Measurements from ENCODE around the gene COL11A2.

GRCh38 chr6:33202799-33203198 lies 10.5 kb upstream of the COL11A2 start:
- TF ChIP-seq ARID4B (CRISPR knock-in tag; IDR thresholded peaks at IDR 0.05; ENCODE audit: borderline replicate concordance) (no peak), CREB1 (CRISPR knock-in tag; IDR thresholded peaks at IDR 0.05) (no peak), PREB (CRISPR knock-in tag; IDR thresholded peaks at IDR 0.05; ENCODE audit: borderline replicate concordance) (no peak), ZNF263 (CRISPR knock-in tag; IDR thresholded peaks at IDR 0.05; ENCODE audit: low read depth) (no peak), CTCF (IDR thresholded peaks at IDR 0.05) (no peak), FOXP1 (CRISPR knock-in tag; IDR thresholded peaks at IDR 0.05; ENCODE audit: borderline replicate concordance) (no peak), TEAD1 (CRISPR knock-in tag; IDR thresholded peaks at IDR 0.05) (no peak), NFYB (CRISPR knock-in tag; conservative IDR thresholded peaks at IDR 0.05; ENCODE audit: low read depth) (no peak), ZNF121 (CRISPR knock-in tag; IDR thresholded peaks at IDR 0.05) (no peak), MAX (CRISPR knock-in tag; IDR thresholded peaks at IDR 0.05) (no peak)
